B cell (primary cell): ENCODE measurements around the gene CELF4.

Source experiments
- EZH2 ChIP-seq: IDR thresholded peaks from 2 replicates; pipeline ENCODE4 v1.6.1; 2012; ENCODE audit warnings: borderline replicate concordance, low read depth, mild to moderate bottlenecking, moderate library complexity, low read length; ENCODE audit not compliant: insufficient read depth, poor library complexity, severe bottlenecking
- TF ChIP-seq, protein P1 (sequence below): fragments of 200-600 bp; IDR thresholded peaks from one replicate; pipeline ENCODE4 v1.8.0; 2022; ENCODE audit warnings: antibody characterized with exemption, mild to moderate bottlenecking

DNA sequence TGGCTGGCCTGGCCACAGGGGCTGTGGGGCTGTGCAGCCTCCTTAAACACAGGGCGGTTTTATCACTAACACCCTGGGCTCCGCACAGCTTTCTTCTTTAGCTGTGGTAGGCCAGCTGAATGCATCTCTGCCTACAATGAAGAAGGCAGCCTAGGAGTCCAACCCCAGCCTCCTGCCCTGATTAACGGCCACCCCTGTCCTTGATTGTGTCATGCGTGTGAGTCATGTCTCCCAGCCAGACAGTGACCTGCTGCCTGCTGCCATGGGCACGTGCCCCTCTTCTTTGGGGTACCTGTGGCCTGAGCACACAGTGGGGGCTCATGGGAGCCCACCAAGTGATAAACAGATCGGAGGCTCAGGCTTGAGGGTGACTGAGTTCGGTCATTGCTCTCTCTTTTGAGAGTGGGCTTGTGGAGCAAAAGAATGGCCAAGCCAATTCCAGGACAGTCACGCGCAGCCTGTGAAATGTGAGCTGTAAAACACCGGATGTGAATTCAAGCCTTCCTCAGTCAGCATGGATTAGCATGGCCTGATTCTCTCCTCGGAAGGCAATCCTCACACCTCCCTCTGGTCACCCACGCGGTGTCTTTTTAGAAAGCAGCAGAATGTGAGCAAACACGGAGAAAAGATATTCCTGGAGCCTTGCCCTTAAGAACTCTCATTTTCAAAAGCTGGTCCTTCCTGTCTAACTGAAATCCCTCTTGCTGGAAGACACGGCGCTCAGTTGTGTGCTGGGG is 144.1 kb downstream of the CELF4 start:
- TF ChIP-seq, protein P1, sequence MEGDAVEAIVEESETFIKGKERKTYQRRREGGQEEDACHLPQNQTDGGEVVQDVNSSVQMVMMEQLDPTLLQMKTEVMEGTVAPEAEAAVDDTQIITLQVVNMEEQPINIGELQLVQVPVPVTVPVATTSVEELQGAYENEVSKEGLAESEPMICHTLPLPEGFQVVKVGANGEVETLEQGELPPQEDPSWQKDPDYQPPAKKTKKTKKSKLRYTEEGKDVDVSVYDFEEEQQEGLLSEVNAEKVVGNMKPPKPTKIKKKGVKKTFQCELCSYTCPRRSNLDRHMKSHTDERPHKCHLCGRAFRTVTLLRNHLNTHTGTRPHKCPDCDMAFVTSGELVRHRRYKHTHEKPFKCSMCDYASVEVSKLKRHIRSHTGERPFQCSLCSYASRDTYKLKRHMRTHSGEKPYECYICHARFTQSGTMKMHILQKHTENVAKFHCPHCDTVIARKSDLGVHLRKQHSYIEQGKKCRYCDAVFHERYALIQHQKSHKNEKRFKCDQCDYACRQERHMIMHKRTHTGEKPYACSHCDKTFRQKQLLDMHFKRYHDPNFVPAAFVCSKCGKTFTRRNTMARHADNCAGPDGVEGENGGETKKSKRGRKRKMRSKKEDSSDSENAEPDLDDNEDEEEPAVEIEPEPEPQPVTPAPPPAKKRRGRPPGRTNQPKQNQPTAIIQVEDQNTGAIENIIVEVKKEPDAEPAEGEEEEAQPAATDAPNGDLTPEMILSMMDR = no peak
- no peak for TF ChIP-seq EZH2
